Vagina (tissue), 2 donors: ENCODE results near the gene ARHGAP6. TPM values are rescaled to one million over a fixed set of nuclear protein-coding genes. Genes with fewer than 3 reads are reported as not detected.

Experiments
- DNase-seq, 2 donors: peaks; one replicate each; pipeline ENCODE4 v3.0.0-alpha.2; 2017; ENCODE audit errors: extremely low spot score in 2 of 2
- H3K27ac ChIP-seq: fragments of 200-600 bp; sonication (generic); one replicate; pipeline ENCODE4 v1.5.1; 2019
- H3K27me3 ChIP-seq: fragments of 200-600 bp; sonication (generic); one replicate; pipeline ENCODE4 v1.5.1; 2019
- H3K36me3 ChIP-seq, 2 donors: fragments of 200-600 bp; sonication (generic); one replicate each; pipeline ENCODE4 v1.5.1; 2017 to 2019
- H3K4me1 ChIP-seq: fragments of 200-600 bp; sonication (generic); one replicate; pipeline ENCODE4 v1.5.1; 2019
- H3K4me3 ChIP-seq, 2 donors: fragments of 200-600 bp; sonication (generic); 1 replicate in 1 of 2; 2 replicates in 1 of 2; pipeline ENCODE4 v1.5.1; 2016 to 2019
- H3K9me3 ChIP-seq: fragments of 200-600 bp; sonication (generic); one replicate; pipeline ENCODE4 v1.5.1; 2019
- CTCF ChIP-seq, 3 experiments: fragments of 450-650 bp in 2 of 3; fragments of 200-600 bp in 1 of 3; sonication (generic) in 1 of 3; IDR thresholded peaks; one replicate each; pipeline ENCODE4 v1.5.1; 2017 to 2019; ENCODE audit warnings: antibody characterized with exemption in 3 of 3, mild to moderate bottlenecking in 2 of 3, moderate library complexity in 2 of 3
- POLR2A ChIP-seq, 2 donors: fragments of 450-650 bp; IDR thresholded peaks; one replicate each; pipeline ENCODE4 v1.6.1; 2017; ENCODE audit warnings: antibody characterized with exemption in 2 of 2, mild to moderate bottlenecking in 2 of 2, moderate library complexity in 2 of 2
- POLR2AphosphoS5 ChIP-seq, 2 donors: sonication (generic); formaldehyde crosslinking; IDR thresholded peaks; one replicate each; pipeline ENCODE4 v1.9.0; 2017; ENCODE audit warnings: antibody characterized with exemption in 2 of 2, mild to moderate bottlenecking in 2 of 2, low read depth in 1 of 2; ENCODE audit not compliant: insufficient read depth in 1 of 2
- intact Hi-C: fragments of 100-400 bp; cut with DNase I; formaldehyde crosslinking; loops from one replicate; pipeline ENCODE4 v1.15.1; 2023
- total RNA-seq: library from RNA; depleted of rRNA; stranded (reverse); fragments of >200 nt; gene quantifications from one replicate; pipeline ENCODE4 v1.2.3, GENCODE V29; 2016

ARHGAP6 gene
- total RNA-seq, 1 donor from 2014 or later, result 15.7 TPM

GRCh38 chrX:11188664-11189063 is 477.1 kb downstream of the ARHGAP6 start:
- intact Hi-C loops, result no loop called here

GRCh38 chrX:11187001-11187400 is 478.7 kb downstream of the ARHGAP6 start:
- no peaks in the 10 kb centered on the region for H3K4me1 ChIP-seq
- H3K4me3 ChIP-seq, result no peak overlapping the region
- intact Hi-C loops, result loop anchor here (2.0 kb wide), 1 partner anchor 70 kb away; no protein-coding TSS in a partner anchor

More at GRCh38 chrX:11188664-11189063, 477.1 kb downstream of the ARHGAP6 start:
- Histone ChIP-seq H3K9me3 (no peaks in the 10 kb centered on the region), H3K4me1 (no peaks in the 10 kb centered on the region), H3K36me3 (no peaks in the 10 kb centered on the region), H3K27me3 (no peaks in the 10 kb centered on the region), H3K4me3 (no peak overlapping the region), H3K27ac (no peak overlapping the region)
- TF ChIP-seq POLR2AphosphoS5 (IDR thresholded peaks at IDR 0.05; ENCODE audit: insufficient read depth in 1 of 2, low read depth in 1 of 2), result no peak
- DNase-seq, result no peak

DNA sequence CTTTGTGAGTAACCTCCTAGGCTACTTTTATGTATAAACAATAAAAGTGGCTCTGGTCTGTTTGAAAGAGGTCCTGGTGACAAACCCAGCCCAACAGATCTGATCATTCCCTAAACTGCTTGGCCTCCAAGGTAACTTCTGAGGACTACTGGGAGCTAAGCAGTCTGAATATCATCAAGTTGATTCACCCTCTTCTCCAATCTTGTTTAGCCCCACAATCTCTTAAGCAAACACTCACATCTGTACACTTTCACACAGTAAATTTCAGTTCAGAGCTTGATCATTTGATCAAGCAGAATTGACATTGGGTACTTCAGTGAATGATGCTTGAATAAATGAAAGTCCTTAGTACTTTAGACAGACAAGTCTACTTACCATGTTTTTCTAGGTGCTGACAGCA is 479.9 kb downstream of the ARHGAP6 start:
- TF ChIP-seq CTCF (IDR thresholded peaks at IDR 0.05), result no peak
- no peak for TF ChIP-seq POLR2A (IDR thresholded peaks at IDR 0.05)
- TF ChIP-seq POLR2AphosphoS5 (IDR thresholded peaks at IDR 0.05; ENCODE audit: insufficient read depth in 1 of 2, low read depth in 1 of 2), result no peak
- no peaks in the 10 kb centered on the region for H3K9me3 ChIP-seq
- H3K27ac ChIP-seq, result no peak overlapping the region
- H3K4me3 ChIP-seq, result no peak overlapping the region
- intact Hi-C loops, result loop anchor here (2.0 kb wide), 1 partner anchor 69 kb away; no protein-coding TSS in a partner anchor
- H3K36me3 ChIP-seq, result no peaks in the 10 kb centered on the region
- no peaks in the 10 kb centered on the region for H3K27me3 ChIP-seq
- no peaks in the 10 kb centered on the region for H3K4me1 ChIP-seq
- no peak for DNase-seq

More at GRCh38 chrX:11187001-11187400, 478.7 kb downstream of the ARHGAP6 start:
- no peaks in the 10 kb centered on the region for H3K9me3 ChIP-seq
- H3K27ac ChIP-seq, result no peak overlapping the region
- H3K27me3 ChIP-seq, result no peaks in the 10 kb centered on the region
- no peak for DNase-seq
- no peak for TF ChIP-seq POLR2A (IDR thresholded peaks at IDR 0.05)
- no peak for TF ChIP-seq CTCF (IDR thresholded peaks at IDR 0.05)
- no peak for TF ChIP-seq POLR2AphosphoS5 (IDR thresholded peaks at IDR 0.05; ENCODE audit: insufficient read depth in 1 of 2, low read depth in 1 of 2)
- H3K36me3 ChIP-seq, result no peaks in the 10 kb centered on the region

GRCh38 chrX:11180571-11180970 is 485.1 kb downstream of the ARHGAP6 start:
- Histone ChIP-seq H3K36me3 (no peaks in the 10 kb centered on the region), H3K9me3 (no peaks in the 10 kb centered on the region), H3K27ac (no peak overlapping the region), H3K4me1 (no peaks in the 10 kb centered on the region), H3K4me3 (no peak overlapping the region), H3K27me3 (no peaks in the 10 kb centered on the region)
- intact Hi-C loops, result no loop called here
- no peak for TF ChIP-seq POLR2AphosphoS5 (IDR thresholded peaks at IDR 0.05; ENCODE audit: insufficient read depth in 1 of 2, low read depth in 1 of 2)
- no peak for TF ChIP-seq CTCF (IDR thresholded peaks at IDR 0.05)
- TF ChIP-seq POLR2A (IDR thresholded peaks at IDR 0.05), result no peak
- DNase-seq, result no peak

DNA sequence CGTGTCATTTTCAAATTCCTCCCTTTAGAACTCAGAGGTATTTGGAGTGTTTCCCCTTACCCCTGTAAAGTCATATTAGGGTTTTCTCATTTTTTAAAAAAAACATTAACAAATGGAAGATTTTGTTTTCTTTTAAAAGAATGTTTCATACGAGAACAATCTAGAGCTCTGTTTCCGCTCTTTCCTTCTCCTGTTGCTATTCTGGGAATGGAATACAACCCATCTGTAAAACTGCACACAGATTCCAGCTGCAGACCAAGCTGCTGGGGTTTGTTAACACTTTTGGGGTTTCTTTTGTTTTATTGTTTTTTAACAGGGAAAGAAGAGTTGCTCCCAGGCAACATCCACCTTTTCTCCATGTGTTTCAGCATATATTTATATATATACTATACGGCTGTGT is 493.3 kb downstream of the ARHGAP6 start:
- no peak for TF ChIP-seq POLR2A (IDR thresholded peaks at IDR 0.05)
- TF ChIP-seq CTCF (IDR thresholded peaks at IDR 0.05), result no peak
- TF ChIP-seq POLR2AphosphoS5 (IDR thresholded peaks at IDR 0.05; ENCODE audit: insufficient read depth in 1 of 2, low read depth in 1 of 2), result no peak
- H3K9me3 ChIP-seq, result no peaks in the 10 kb centered on the region
- H3K36me3 ChIP-seq, result no peaks in the 10 kb centered on the region
- no peak for DNase-seq
- H3K4me1 ChIP-seq, result no peaks in the 10 kb centered on the region
- H3K27me3 ChIP-seq, result no peaks in the 10 kb centered on the region
- no peak overlapping the region for H3K4me3 ChIP-seq
- intact Hi-C loops, result no loop called here
- no peak overlapping the region for H3K27ac ChIP-seq
